Skeletal muscle tissue (tissue), 4 donors: ENCODE results near the gene DKC1. TPM values are rescaled to one million over a fixed set of nuclear protein-coding genes. Genes with fewer than 3 reads are reported as not detected.

ENCODE experiments used
- H3K27ac ChIP-seq: one replicate; pipeline ENCODE4 v1.7.0; 2013; ENCODE audit warnings: mild to moderate bottlenecking, low read depth, low read length, inconsistent platforms
- H3K27me3 ChIP-seq, 3 donors: one replicate each; pipeline ENCODE4 v1.7.0; 2013; ENCODE audit warnings: low read length in 3 of 3; ENCODE audit not compliant: control insufficient read depth in 3 of 3, insufficient read depth in 3 of 3
- H3K36me3 ChIP-seq, 3 donors: one replicate each; pipeline ENCODE4 v1.7.0; 2013; ENCODE audit warnings: low read length in 3 of 3; ENCODE audit not compliant: control insufficient read depth in 3 of 3, insufficient read depth in 3 of 3
- H3K4me1 ChIP-seq, 3 donors: one replicate each; pipeline ENCODE4 v1.7.0; 2013; ENCODE audit warnings: low read length in 3 of 3, mild to moderate bottlenecking in 3 of 3; ENCODE audit not compliant: control insufficient read depth in 3 of 3, insufficient read depth in 3 of 3
- H3K4me3 ChIP-seq, 3 donors: one replicate each; pipeline ENCODE4 v1.7.0; 2013; ENCODE audit warnings: low read length in 3 of 3
- H3K9ac ChIP-seq, 3 donors: one replicate each; pipeline ENCODE4 v1.7.0; 2013; ENCODE audit warnings: low read length in 3 of 3, mild to moderate bottlenecking in 3 of 3, moderate library complexity in 2 of 3, low read depth in 1 of 3
- H3K9me3 ChIP-seq, 3 donors: one replicate each; pipeline ENCODE4 v1.7.0; 2013; ENCODE audit warnings: low read length in 3 of 3; ENCODE audit not compliant: control insufficient read depth in 3 of 3
- total RNA-seq: library from RNA; depleted of rRNA; stranded (reverse); fragments of >200 nt; gene quantifications from one replicate; pipeline ENCODE4 v1.2.3, GENCODE V29; 2014
- donor health status: Osteomylitis.

DKC1 gene
- total RNA-seq, 1 donor from 2014 or later, result 18.3 TPM

GRCh38 chrX:154727871-154728270, 34.8 kb upstream of the DKC1 start:
- Histone ChIP-seq H3K4me1 (peaks cover 41 to 51% (median 44%) of the 10 kb centered on the region in 3 donors), H3K36me3 (no peaks in the 10 kb centered on the region), H3K9me3 (no peaks in the 10 kb centered on the region), H3K27ac (peak overlapping the region; percentile 1), H3K9ac (no peak overlapping the region), H3K4me3 (no peak overlapping the region), H3K27me3 (no peaks in the 10 kb centered on the region)

GRCh38 chrX:154728431-154729190, 34.1 kb upstream of the DKC1 start:
- peaks cover 41 to 55% (median 46%) of the 10 kb centered on the region in 3 donors for H3K4me1 ChIP-seq

GRCh38 chrX:154729439-154729838, 33.2 kb upstream of the DKC1 start:
- peak overlapping the region; percentile 39 for H3K27ac ChIP-seq
- no peak overlapping the region for H3K4me3 ChIP-seq
- no peaks in the 10 kb centered on the region for H3K36me3 ChIP-seq
- H3K9ac ChIP-seq, result no peak overlapping the region
- no peaks in the 10 kb centered on the region for H3K9me3 ChIP-seq
- peaks cover 44 to 59% (median 54%) of the 10 kb centered on the region in 3 donors for H3K4me1 ChIP-seq
- no peaks in the 10 kb centered on the region for H3K27me3 ChIP-seq

More at GRCh38 chrX:154728431-154729190, 34.1 kb upstream of the DKC1 start:
- Histone ChIP-seq H3K36me3 (no peaks in the 10 kb centered on the region), H3K27me3 (no peaks in the 10 kb centered on the region), H3K9ac (no peak overlapping the region), H3K4me3 (peak overlapping the region in 1 of 3 donors; percentile 14), H3K9me3 (no peaks in the 10 kb centered on the region), H3K27ac (peak overlapping the region; percentile 1)

DNA sequence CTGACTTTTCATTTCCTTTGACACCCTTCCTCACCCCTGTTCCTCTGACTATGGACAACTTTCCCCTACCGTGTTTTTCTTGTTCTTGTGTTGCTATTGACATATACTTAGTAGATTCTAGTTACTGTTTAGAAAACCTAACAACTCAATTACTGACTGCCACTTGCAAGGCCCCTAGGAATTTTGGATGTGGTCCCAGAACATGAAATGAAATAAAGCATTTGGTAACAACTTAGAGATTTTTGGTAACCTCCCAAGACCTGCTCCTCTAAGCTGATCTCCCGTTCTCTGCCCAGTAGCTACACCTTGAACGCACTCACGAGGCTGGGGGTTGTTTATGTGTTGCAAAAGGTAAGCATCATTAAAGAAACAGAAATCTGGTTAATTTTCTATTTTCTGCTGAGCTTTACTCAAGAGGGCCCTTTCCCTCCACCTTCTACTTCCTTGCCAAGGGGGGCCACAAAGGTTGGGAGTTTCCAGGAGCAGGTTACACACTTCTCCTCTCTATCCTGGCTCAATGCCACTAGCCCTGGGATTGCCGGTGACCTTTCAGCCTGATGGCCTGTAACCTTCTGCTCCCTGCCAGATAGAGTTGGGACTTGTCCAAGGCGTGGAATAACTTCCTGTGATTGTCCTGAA, 32.3 kb upstream of the DKC1 start:
- no peaks in the 10 kb centered on the region for H3K36me3 ChIP-seq
- H3K9ac ChIP-seq, result no peak overlapping the region
- no peak overlapping the region for H3K4me3 ChIP-seq
- no peaks in the 10 kb centered on the region for H3K27me3 ChIP-seq
- H3K4me1 ChIP-seq, result peaks cover 48 to 62% (median 62%) of the 10 kb centered on the region in 3 donors
- peak overlapping the region; percentile 39 for H3K27ac ChIP-seq
- H3K9me3 ChIP-seq, result no peaks in the 10 kb centered on the region

GRCh38 chrX:154731184-154731583, 31.5 kb upstream of the DKC1 start:
- Histone ChIP-seq H3K9me3 (no peaks in the 10 kb centered on the region), H3K4me1 (peaks cover 56 to 70% (median 69%) of the 10 kb centered on the region in 3 donors), H3K36me3 (no peaks in the 10 kb centered on the region), H3K9ac (no peak overlapping the region), H3K27me3 (no peaks in the 10 kb centered on the region), H3K27ac (peak overlapping the region; percentile 39), H3K4me3 (no peak overlapping the region)

- Histone ChIP-seq H3K36me3 (no peaks in the 10 kb centered on the region), H3K9ac (no peak overlapping the region), H3K27ac (no peak overlapping the region), H3K9me3 (no peaks in the 10 kb centered on the region), H3K27me3 (no peaks in the 10 kb centered on the region), H3K4me3 (no peak overlapping the region), H3K4me1 (peaks cover 56 to 74% (median 69%) of the 10 kb centered on the region in 3 donors)
These were observed 30.8 kb upstream of the DKC1 start for GRCh38 chrX:154731881-154732280.

- Histone ChIP-seq H3K4me3 (no peak overlapping the region), H3K9me3 (no peaks in the 10 kb centered on the region), H3K36me3 (no peaks in the 10 kb centered on the region), H3K27me3 (no peaks in the 10 kb centered on the region), H3K9ac (no peak overlapping the region), H3K27ac (peak overlapping the region; percentile 20), H3K4me1 (peaks cover 51 to 79% (median 62%) of the 10 kb centered on the region in 3 donors)
These were observed 30.1 kb upstream of the DKC1 start for GRCh38 chrX:154732421-154733065.

DNA sequence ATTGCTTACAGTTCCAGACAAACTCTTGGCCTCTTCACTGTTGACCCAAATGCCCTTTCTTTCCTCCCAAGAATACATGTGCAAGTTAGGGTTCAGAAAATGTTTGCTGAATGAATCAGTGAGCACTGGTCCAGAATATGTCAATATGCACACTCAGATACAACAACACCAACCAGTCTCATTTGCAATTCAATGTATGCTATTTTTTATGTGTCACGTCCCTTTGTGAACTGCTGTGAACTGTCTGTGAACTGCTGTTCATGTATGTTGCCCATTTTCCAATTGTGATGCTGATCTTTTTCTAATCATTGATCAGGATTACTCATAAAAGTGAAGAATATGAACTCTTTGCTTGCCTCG, 29.6 kb upstream of the DKC1 start:
- H3K9ac ChIP-seq, result no peak overlapping the region
- H3K4me3 ChIP-seq, result no peak overlapping the region
- peak overlapping the region; percentile 20 for H3K27ac ChIP-seq
- no peaks in the 10 kb centered on the region for H3K36me3 ChIP-seq
- H3K27me3 ChIP-seq, result no peaks in the 10 kb centered on the region
- H3K9me3 ChIP-seq, result no peaks in the 10 kb centered on the region
- H3K4me1 ChIP-seq, result peaks cover 49 to 78% (median 64%) of the 10 kb centered on the region in 3 donors

DNA sequence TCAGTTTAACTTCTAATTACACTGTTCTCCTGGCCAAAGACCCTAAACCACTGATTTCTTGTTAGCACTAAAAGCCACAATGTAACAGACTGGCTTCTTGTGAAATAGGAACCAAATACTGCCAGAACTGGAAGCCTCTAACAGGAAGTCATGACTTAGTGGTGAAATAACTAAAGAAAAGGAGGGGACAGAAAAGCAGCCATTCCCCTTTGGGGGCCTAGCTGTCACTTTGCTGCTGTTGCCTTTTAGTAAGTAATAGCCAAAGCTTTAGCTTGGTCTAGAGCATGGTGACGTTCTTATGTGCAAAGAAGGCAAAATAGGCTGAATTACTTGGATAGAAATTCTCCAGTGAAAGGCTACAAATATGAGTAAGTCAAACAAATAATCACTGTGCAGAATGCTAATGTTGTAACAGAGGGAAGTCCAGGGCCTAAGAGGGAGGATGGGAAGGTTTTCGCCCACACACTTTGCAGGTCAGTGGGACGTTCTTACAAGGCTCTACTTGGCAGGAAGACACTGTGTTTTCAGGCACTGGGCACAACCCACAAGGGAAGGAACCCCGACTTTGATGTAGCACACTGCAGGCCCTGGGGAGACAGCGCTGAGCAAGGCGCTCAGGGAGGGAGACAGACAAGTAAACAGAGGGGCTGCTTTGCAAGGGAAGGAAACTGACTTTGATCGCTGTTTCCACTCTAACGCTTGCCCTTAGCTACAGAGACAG, 28.4 kb upstream of the DKC1 start:
- Histone ChIP-seq H3K4me3 (peak overlapping the region in 2 of 3 donors; percentile 6 to 24), H3K9ac (peak overlapping the region in 1 of 3 donors; percentile 32), H3K36me3 (no peaks in the 10 kb centered on the region), H3K27ac (peak overlapping the region; percentile 67), H3K9me3 (no peaks in the 10 kb centered on the region), H3K4me1 (peaks cover 42 to 72% (median 56%) of the 10 kb centered on the region in 3 donors), H3K27me3 (no peaks in the 10 kb centered on the region)
